Bronchial epithelial cell (primary cell): Measurements from ENCODE around the gene INPP4A. TPM values are rescaled to one million over a fixed set of nuclear protein-coding genes. Genes with fewer than 3 reads are reported as not detected.

ENCODE experiments used
- DNase-seq: peaks from one replicate; pipeline ENCODE4 v3.0.0-alpha.2; 2010; ENCODE audit warnings: low read depth
- FAIRE-seq: peaks from 2 replicates; lab custom pipeline; 2011; peaks lifted over from hg19 to GRCh38; lab: Jason Lieb, UNC
- H3K27me3 ChIP-seq: 2 replicates; pipeline ENCODE4 v1.5.1; 2011; ENCODE audit warnings: low read length; ENCODE audit not compliant: control insufficient read depth, insufficient read depth
- H3K36me3 ChIP-seq: 2 replicates; pipeline ENCODE4 v1.5.1; 2011; ENCODE audit warnings: low read length; ENCODE audit not compliant: control insufficient read depth, insufficient read depth
- H3K4me3 ChIP-seq: 2 replicates; pipeline ENCODE4 v1.5.1; 2011; ENCODE audit warnings: mild to moderate bottlenecking, low read depth, low read length, control low read depth
- CTCF ChIP-seq: IDR thresholded peaks from 2 replicates; pipeline ENCODE4 v1.5.1; 2011; ENCODE audit warnings: mild to moderate bottlenecking, moderate library complexity, low read length, control low read depth, inconsistent platforms; ENCODE audit not compliant: insufficient read depth, severe bottlenecking
- total RNA-seq: library from RNA; depleted of rRNA; stranded (reverse); fragments of >200 nt; gene quantifications from 2 replicates; pipeline ENCODE4 v1.2.1, GENCODE V29; 2014

The INPP4A gene
- total RNA-seq, 1 donor from 2014 or later: 18.2 TPM

DNA sequence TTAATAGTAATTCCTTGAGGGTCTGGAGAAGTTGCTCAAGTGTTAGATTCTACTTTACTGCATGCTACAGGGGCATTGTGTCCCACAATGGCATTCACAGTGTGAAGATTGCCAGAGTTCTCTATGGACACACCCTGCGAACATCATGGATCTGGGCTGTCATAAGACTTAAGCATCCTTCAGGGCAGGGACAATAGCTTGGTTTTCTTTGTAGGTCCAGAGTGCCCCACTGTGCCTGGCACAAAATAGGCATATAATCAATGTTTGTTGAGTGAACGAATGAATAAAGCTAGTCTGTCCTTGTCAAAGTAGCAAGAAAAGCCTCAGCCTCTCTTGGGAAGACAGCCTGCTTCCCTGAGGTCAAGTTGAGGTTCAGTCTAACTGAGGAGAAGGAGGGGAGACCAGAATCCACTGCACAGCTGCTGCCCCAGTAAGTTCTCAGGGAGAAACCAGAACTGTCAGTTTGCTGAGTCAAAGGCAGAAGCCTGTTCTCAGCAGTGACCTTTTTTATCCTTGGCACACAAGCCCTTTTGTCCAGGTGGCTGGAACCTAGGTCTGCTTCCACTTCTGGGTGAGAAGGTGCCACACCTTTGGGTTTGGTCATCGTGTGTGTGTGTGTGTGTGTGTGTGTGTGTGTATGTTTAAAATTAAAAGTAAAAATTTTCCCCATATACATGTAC is 15.0 kb downstream of the INPP4A start:
- no peak for TF ChIP-seq CTCF
- Histone ChIP-seq H3K36me3 (peaks cover 1% of the 10 kb centered on the region), H3K27me3 (no peaks in the 10 kb centered on the region), H3K4me3 (no peak overlapping the region)
- FAIRE-seq (no peak), DNase-seq (no peak)

- no peak for DNase-seq
- TF ChIP-seq CTCF: no peak
- FAIRE-seq: no peak
- H3K4me3 ChIP-seq: no peak overlapping the region
- H3K36me3 ChIP-seq: no peaks in the 10 kb centered on the region
- H3K27me3 ChIP-seq: no peaks in the 10 kb centered on the region
Observed at GRCh38 chr2:98460573-98461497, 16.2 kb downstream of the INPP4A start.

DNA sequence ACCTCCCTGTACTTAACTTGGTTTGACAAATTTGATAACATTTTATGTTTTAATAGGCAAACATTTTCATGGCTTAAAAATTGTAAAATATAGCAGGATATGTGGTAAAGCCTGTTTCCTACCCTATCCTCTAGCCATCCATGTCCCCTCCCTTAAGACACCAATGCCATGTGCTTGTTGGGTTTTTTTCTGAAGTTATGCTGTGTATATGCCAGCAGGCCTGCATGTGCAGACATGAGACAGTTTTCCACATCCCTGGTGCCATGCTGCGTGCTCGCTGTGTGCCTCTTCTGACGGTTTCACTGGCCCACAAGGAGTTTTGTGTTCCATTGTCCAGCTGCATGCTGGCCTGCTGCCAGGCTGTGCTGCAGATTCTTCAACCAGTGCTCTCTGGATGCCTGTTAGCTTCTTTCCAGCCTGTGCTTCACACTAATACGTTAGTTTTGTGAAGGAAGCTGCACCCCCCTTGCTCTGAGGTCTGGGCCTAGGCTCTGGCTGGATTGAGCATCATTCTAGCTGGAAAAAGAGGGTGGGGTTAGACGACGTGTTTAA is 16.9 kb downstream of the INPP4A start:
- TF ChIP-seq CTCF: no peak
- DNase-seq: no peak
- FAIRE-seq: no peak
- no peaks in the 10 kb centered on the region for H3K27me3 ChIP-seq
- no peaks in the 10 kb centered on the region for H3K36me3 ChIP-seq
- H3K4me3 ChIP-seq: no peak overlapping the region

GRCh38 chr2:98463081-98463481 is 18.4 kb downstream of the INPP4A start:
- H3K27me3 ChIP-seq: no peaks in the 10 kb centered on the region
- no peak overlapping the region for H3K4me3 ChIP-seq
- no peaks in the 10 kb centered on the region for H3K36me3 ChIP-seq
- no peak for DNase-seq
- TF ChIP-seq CTCF: no peak
- FAIRE-seq: no peak

DNA sequence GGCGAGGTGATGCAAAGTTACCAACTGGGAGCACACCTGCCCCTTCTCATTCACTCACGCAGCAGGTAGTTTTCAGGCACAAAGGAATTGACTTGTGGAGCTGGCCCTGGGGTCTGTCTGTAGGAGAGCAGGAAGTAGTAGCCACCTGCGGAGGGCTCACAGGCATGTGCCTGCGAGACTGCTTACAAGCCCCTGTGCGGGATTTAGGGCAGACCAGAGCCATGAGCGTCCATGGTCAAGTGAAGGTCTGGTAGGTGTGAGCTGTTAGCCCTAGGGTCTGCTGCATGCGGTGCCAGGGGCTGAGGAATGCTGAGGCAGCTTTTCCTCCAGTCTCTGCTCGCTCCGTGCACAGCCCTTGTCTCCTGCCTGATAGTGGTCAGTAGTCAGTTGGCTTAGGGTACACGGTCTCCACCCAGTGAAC is 18.9 kb downstream of the INPP4A start:
- no peak overlapping the region for H3K4me3 ChIP-seq
- no peaks in the 10 kb centered on the region for H3K27me3 ChIP-seq
- no peak for FAIRE-seq
- TF ChIP-seq CTCF: no peak
- no peak for DNase-seq
- H3K36me3 ChIP-seq: no peaks in the 10 kb centered on the region
